HepG2 (cell line): ENCODE data around the gene MSMB. TPM values are rescaled to one million over a fixed set of nuclear protein-coding genes. Genes with fewer than 3 reads are reported as not detected.

Source experiments
- ARNT2 ChIP-seq: sonication (generic); formaldehyde crosslinking; IDR thresholded peaks from 2 replicates; pipeline ENCODE4 v1.8.0; 2022; ENCODE audit warnings: mild to moderate bottlenecking, low read depth, missing genetic modification reagents, moderate library complexity
- BRCA1 ChIP-seq: sonication (generic); formaldehyde crosslinking; IDR thresholded peaks from 2 replicates; pipeline ENCODE4 v1.4.0; 2020; ENCODE audit warnings: missing genetic modification reagents
- DMAP1 ChIP-seq: IDR thresholded peaks from 2 replicates; pipeline ENCODE4 v1.6.1; 2016
- EEA1 ChIP-seq: sonication (generic); formaldehyde crosslinking; IDR thresholded peaks from 2 replicates; pipeline ENCODE4 v1.5.1; 2020; ENCODE audit warnings: mild to moderate bottlenecking, missing genetic modification reagents, borderline replicate concordance
- GATAD2A ChIP-seq: IDR thresholded peaks from 2 replicates; pipeline ENCODE4 v1.6.1; 2016
- MZF1 ChIP-seq: sonication (generic); formaldehyde crosslinking; IDR thresholded peaks from 2 replicates; pipeline ENCODE4 v1.8.1; 2023; ENCODE audit warnings: mild to moderate bottlenecking, missing genetic modification reagents, borderline replicate concordance
- PRPF4 ChIP-seq: fragments of 200-400 bp; formaldehyde crosslinking; IDR thresholded peaks from 2 replicates; pipeline ENCODE4 v1.6.1; 2016; ENCODE audit warnings: low read length, low read depth; ENCODE audit not compliant: poor library complexity, severe bottlenecking
- RCOR2 ChIP-seq: IDR thresholded peaks from 2 replicates; pipeline ENCODE4 v1.6.1; 2016; ENCODE audit warnings: missing biosample characterization, missing genetic modification reagents
- REPIN1 ChIP-seq: sonication (generic); formaldehyde crosslinking; IDR thresholded peaks from 2 replicates; pipeline ENCODE4 v1.8.0; 2022; ENCODE audit warnings: missing genetic modification reagents, low read depth, mild to moderate bottlenecking, borderline replicate concordance
- SALL1 ChIP-seq: sonication (generic); formaldehyde crosslinking; IDR thresholded peaks from 2 replicates; pipeline ENCODE4 v1.8.0; 2022; ENCODE audit warnings: mild to moderate bottlenecking, missing genetic modification reagents
- SP1 ChIP-seq, 2 experiments: fragments of 450-650 bp in 1 of 2; sonication (generic) in 1 of 2; formaldehyde crosslinking in 1 of 2; IDR thresholded peaks; 2 replicates each; pipeline versions ENCODE4 v1.4.0 to v1.6.1; 2016 to 2020; ENCODE audit warnings: missing genetic modification reagents in 1 of 2
- SYNCRIP ChIP-seq: fragments of 200-400 bp; formaldehyde crosslinking; IDR thresholded peaks from 2 replicates; pipeline ENCODE4 v1.6.1; 2018; ENCODE audit warnings: mild to moderate bottlenecking, low read depth, low read length; ENCODE audit not compliant: insufficient read depth
- TBP ChIP-seq: sonication (generic); formaldehyde crosslinking; IDR thresholded peaks from 2 replicates; pipeline ENCODE4 v1.5.0; 2020; ENCODE audit warnings: missing genetic modification reagents
- YEATS2 ChIP-seq: sonication (generic); formaldehyde crosslinking; IDR thresholded peaks from 2 replicates; pipeline ENCODE4 v1.4.0; 2020; ENCODE audit warnings: missing genetic modification reagents, borderline replicate concordance
- ZNF124 ChIP-seq: sonication (generic); formaldehyde crosslinking; IDR thresholded peaks from 2 replicates; pipeline ENCODE4 v1.4.0; 2020; ENCODE audit warnings: missing genetic modification reagents
- ZNF207 ChIP-seq: fragments of 450-650 bp; IDR thresholded peaks from 2 replicates; pipeline ENCODE4 v1.6.1; 2016; ENCODE audit warnings: antibody characterized with exemption, borderline replicate concordance
- ZNF644 ChIP-seq: IDR thresholded peaks from 2 replicates; pipeline ENCODE4 v1.6.1; 2016; ENCODE audit warnings: low read depth
- ZNF773 ChIP-seq: sonication (generic); formaldehyde crosslinking; IDR thresholded peaks from 2 replicates; pipeline ENCODE4 v1.4.0; 2020; ENCODE audit warnings: missing genetic modification reagents, borderline replicate concordance
- ZNF782 ChIP-seq: sonication (generic); formaldehyde crosslinking; IDR thresholded peaks from 2 replicates; pipeline ENCODE4 v1.4.0; 2020; ENCODE audit warnings: missing genetic modification reagents, mild to moderate bottlenecking, borderline replicate concordance
- ZNF790 ChIP-seq: sonication (generic); formaldehyde crosslinking; IDR thresholded peaks from 2 replicates; pipeline ENCODE4 v1.8.0; 2022; ENCODE audit warnings: missing genetic modification reagents, mild to moderate bottlenecking, borderline replicate concordance
- ZNF83 ChIP-seq: sonication (generic); formaldehyde crosslinking; IDR thresholded peaks from 2 replicates; pipeline ENCODE4 v1.4.0; 2020; ENCODE audit warnings: missing genetic modification reagents, mild to moderate bottlenecking, borderline replicate concordance
- polyA plus RNA-seq, 8 experiments: library from polyadenylated mRNA; depleted of rRNA in 3 of 8; stranded (reverse) in 7 of 8; unstranded in 1 of 8; fragments of >200 nt; fragmentation: Illumina TruSeq in 4 of 8; extraction: Trizol in 4 of 8; gene quantifications; 2 replicates each; pipeline versions ENCODE4 v1.2.1 to v1.2.3, GENCODE V29; 2011 to 2016; ENCODE audit warnings: low read depth in 4 of 8, missing spikeins in 1 of 8, mixed read lengths in 1 of 8; ENCODE audit not compliant: insufficient read depth in 1 of 8
- total RNA-seq, 5 experiments: library from RNA; depleted of rRNA; stranded (reverse); fragments of >200 nt; fragmentation: Illumina TruSeq; extraction: Trizol; gene quantifications; 2 replicates each; pipeline ENCODE4 v1.2.3, GENCODE V29; 2016; ENCODE audit warnings: low read depth in 1 of 5
- TF ChIP-seq, protein P1 (sequence below): sonication (generic); formaldehyde crosslinking; IDR thresholded peaks from 2 replicates; pipeline ENCODE4 v1.4.0; 2020; ENCODE audit warnings: mild to moderate bottlenecking, low read depth, missing genetic modification reagents
- TF ChIP-seq, protein P2 (sequence below): sonication (generic); formaldehyde crosslinking; IDR thresholded peaks from 2 replicates; pipeline ENCODE4 v1.5.0; 2020; ENCODE audit warnings: missing genetic modification reagents
- TF ChIP-seq, protein P3 (sequence below): sonication (generic); formaldehyde crosslinking; IDR thresholded peaks from 2 replicates; pipeline ENCODE4 v1.5.0; 2020; ENCODE audit warnings: mild to moderate bottlenecking, missing genetic modification reagents

MSMB gene
- total and polyA plus RNA-seq, 2 of the 13 experiments (the other 11 are each of a cell fraction or from before 2014, with no cell fraction given), result 0.84 TPM; not detected in 1

DNA sequence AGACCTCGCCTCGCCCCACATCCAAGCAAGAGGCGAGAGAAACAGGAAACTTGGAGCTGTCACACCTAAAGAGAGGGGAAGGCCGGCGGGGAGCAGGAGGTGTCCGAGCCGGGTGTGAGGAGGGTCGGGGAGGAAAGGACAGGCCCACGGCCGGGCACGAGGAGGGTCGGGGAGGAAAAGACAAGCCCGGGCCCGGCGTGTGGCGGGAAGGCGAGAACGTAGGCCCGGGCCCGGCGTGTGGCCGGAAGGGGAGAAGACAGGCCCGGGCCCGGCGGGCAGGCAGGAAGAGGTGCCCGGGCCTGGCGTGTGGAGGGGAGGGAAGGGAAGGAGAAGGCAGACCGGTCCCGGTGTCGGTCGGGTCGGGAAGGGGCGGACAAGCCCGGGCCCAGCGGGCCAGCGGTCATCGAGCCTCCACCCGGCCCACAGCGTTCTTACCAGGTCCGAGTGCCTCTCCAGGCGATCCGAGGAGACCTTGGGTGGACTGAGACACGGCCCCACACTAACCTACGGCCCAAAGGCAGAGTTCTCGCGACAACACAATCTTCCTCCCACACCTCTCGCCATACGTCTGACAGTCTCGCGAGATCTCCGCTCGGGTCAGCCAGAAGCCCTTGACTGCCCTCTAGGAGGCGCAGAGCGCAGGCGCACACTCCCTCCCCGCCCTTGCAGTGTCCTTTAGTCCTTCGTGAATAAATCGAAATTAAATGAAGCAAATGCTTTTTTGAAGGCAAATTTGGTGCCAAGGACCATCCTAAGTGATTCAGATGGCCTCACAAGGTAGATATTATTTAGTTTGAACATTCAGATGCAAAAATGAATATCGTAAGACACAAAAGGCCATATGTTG lies 15.8 kb downstream of the MSMB start, which contains the start of gene NCOA4 (continued):
- TF ChIP-seq PRPF4, result no peak
- TF ChIP-seq ZNF207, result no peak
- TF ChIP-seq REPIN1 (CRISPR knock-in tag), result no peak
- peak; percentile 75; the same call in 1 of the 2 replicates for TF ChIP-seq ZNF124 (CRISPR knock-in tag)
- TF ChIP-seq BRCA1 (CRISPR knock-in tag), result no peak
- peak; percentile 77; the same call in 1 of the 2 replicates for TF ChIP-seq SALL1 (CRISPR knock-in tag)
- TF ChIP-seq, protein P1, sequence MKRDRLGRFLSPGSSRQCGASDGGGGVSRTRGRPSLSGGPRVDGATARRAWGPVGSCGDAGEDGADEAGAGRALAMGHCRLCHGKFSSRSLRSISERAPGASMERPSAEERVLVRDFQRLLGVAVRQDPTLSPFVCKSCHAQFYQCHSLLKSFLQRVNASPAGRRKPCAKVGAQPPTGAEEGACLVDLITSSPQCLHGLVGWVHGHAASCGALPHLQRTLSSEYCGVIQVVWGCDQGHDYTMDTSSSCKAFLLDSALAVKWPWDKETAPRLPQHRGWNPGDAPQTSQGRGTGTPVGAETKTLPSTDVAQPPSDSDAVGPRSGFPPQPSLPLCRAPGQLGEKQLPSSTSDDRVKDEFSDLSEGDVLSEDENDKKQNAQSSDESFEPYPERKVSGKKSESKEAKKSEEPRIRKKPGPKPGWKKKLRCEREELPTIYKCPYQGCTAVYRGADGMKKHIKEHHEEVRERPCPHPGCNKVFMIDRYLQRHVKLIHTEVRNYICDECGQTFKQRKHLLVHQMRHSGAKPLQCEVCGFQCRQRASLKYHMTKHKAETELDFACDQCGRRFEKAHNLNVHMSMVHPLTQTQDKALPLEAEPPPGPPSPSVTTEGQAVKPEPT (CRISPR knock-in tag), result no peak
- peak; percentile 83 for TF ChIP-seq YEATS2 (CRISPR knock-in tag)
- no peak for TF ChIP-seq SYNCRIP
- peak; percentile 87; the same call in 1 of the 2 replicates for TF ChIP-seq ZNF790 (CRISPR knock-in tag)
- TF ChIP-seq ZNF773, result peak; percentile 91; the same call in 1 of the 2 replicates
- TF ChIP-seq DMAP1 (CRISPR knock-in tag), result peak; percentile 63
- TF ChIP-seq MZF1 (CRISPR knock-in tag), result no peak
- TF ChIP-seq, protein P2, sequence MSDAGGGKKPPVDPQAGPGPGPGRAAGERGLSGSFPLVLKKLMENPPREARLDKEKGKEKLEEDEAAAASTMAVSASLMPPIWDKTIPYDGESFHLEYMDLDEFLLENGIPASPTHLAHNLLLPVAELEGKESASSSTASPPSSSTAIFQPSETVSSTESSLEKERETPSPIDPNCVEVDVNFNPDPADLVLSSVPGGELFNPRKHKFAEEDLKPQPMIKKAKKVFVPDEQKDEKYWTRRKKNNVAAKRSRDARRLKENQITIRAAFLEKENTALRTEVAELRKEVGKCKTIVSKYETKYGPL, result no peak
- no peak for TF ChIP-seq TBP
- peak; percentile 88 for TF ChIP-seq SP1 (IDR thresholded peaks at IDR 0.05)
- peak; percentile 50; the same call in 1 of the 2 replicates for TF ChIP-seq SP1 (CRISPR knock-in tag; IDR thresholded peaks at IDR 0.05)
- TF ChIP-seq, protein P3, sequence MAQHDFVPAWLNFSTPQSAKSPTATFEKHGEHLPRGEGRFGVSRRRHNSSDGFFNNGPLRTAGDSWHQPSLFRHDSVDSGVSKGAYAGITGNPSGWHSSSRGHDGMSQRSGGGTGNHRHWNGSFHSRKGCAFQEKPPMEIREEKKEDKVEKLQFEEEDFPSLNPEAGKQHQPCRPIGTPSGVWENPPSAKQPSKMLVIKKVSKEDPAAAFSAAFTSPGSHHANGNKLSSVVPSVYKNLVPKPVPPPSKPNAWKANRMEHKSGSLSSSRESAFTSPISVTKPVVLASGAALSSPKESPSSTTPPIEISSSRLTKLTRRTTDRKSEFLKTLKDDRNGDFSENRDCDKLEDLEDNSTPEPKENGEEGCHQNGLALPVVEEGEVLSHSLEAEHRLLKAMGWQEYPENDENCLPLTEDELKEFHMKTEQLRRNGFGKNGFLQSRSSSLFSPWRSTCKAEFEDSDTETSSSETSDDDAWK, result no peak
- peak; percentile 95; the same call in 1 of the 2 replicates for TF ChIP-seq ARNT2 (CRISPR knock-in tag)
- TF ChIP-seq ZNF83 (CRISPR knock-in tag), result 0 out of 2 replicates have a peak, but pooled peaks have one; percentile 24
- TF ChIP-seq RCOR2 (CRISPR knock-in tag), result no peak
- peak; percentile 79; the same call in 1 of the 2 replicates for TF ChIP-seq ZNF782
- no peak for TF ChIP-seq GATAD2A
- 0 out of 2 replicates have a peak, but pooled peaks have one; percentile 18 for TF ChIP-seq ZNF644
- 0 out of 2 replicates have a peak, but pooled peaks have one; percentile 27 for TF ChIP-seq EEA1
